Fibroblast of mammary gland (primary cell): Measurements from ENCODE around the gene PRSS27.

Experiments used
- DNase-seq: peaks from one replicate; pipeline ENCODE4 v3.0.0-alpha.2; 2010; ENCODE audit warnings: low read depth
- H3K4me3 ChIP-seq: 2 replicates; pipeline ENCODE4 v1.5.1; 2011; ENCODE audit warnings: low read depth, mild to moderate bottlenecking, low read length, moderate library complexity; ENCODE audit not compliant: control insufficient read depth
- TF ChIP-seq, protein P1 (sequence below): conservative IDR thresholded peaks from 2 replicates; pipeline ENCODE4 v1.5.1; 2011; ENCODE audit warnings: low read depth, low read length, inconsistent platforms; ENCODE audit not compliant: control insufficient read depth, insufficient read depth

PRSS27 gene

DNA sequence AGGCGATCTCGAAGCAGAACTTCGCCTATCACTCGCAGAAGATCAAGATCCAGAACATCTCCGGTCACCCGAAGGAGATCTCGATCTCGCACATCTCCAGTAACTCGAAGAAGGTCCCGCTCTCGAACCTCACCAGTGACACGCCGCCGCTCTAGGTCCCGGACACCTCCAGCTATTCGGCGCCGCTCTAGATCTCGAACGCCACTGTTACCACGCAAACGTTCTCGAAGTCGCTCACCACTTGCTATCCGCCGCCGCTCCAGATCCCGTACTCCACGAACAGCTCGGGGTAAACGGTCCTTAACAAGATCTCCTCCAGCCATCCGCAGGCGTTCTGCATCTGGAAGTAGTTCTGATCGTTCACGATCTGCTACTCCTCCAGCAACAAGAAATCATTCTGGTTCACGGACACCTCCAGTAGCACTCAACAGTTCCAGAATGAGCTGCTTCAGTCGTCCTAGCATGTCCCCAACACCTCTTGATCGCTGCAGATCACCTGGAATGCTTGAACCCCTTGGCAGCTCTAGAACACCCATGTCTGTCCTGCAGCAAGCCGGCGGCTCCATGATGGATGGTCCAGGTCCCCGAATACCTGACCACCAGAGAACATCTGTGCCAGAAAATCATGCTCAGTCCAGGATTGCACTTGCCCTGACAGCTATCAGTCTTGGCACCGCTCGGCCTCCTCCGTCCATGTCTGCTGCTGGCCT lies 46.6 kb upstream of the PRSS27 start:
- H3K4me3 ChIP-seq: no peak overlapping the region
- TF ChIP-seq, protein P1, sequence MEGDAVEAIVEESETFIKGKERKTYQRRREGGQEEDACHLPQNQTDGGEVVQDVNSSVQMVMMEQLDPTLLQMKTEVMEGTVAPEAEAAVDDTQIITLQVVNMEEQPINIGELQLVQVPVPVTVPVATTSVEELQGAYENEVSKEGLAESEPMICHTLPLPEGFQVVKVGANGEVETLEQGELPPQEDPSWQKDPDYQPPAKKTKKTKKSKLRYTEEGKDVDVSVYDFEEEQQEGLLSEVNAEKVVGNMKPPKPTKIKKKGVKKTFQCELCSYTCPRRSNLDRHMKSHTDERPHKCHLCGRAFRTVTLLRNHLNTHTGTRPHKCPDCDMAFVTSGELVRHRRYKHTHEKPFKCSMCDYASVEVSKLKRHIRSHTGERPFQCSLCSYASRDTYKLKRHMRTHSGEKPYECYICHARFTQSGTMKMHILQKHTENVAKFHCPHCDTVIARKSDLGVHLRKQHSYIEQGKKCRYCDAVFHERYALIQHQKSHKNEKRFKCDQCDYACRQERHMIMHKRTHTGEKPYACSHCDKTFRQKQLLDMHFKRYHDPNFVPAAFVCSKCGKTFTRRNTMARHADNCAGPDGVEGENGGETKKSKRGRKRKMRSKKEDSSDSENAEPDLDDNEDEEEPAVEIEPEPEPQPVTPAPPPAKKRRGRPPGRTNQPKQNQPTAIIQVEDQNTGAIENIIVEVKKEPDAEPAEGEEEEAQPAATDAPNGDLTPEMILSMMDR: no peak

DNA sequence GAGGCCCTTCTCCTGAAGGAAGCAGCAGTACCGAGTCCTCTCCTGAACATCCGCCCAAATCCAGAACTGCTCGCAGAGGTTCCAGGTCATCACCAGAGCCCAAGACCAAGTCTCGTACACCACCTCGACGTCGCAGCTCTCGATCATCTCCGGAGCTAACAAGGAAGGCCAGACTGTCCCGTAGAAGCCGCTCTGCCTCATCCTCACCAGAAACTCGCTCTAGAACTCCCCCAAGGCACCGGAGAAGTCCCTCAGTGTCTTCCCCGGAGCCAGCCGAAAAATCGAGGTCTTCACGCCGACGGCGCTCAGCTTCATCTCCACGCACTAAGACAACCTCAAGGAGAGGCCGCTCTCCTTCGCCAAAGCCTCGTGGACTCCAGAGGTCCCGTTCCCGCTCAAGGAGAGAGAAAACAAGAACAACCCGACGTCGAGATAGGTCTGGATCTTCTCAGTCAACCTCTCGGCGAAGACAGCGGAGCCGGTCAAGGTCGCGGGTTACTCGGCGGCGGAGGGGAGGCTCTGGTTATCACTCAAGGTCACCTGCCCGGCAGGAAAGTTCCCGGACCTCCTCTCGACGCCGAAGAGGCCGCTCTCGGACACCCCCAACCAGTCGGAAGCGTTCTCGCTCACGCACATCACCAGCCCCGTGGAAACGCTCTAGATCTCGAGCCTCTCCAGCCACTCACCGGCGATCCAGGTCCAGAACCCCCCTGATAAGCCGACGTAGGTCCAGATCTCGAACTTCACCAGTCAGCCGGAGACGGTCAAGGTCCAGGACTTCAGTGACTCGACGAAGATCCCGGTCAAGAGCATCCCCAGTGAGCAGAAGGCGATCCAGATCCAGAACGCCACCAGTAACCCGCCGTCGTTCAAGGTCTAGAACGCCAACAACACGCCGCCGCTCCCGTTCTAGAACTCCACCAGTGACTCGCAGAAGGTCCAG lies 45.7 kb upstream of the PRSS27 start:
- TF ChIP-seq, protein P1: no peak
- no peak for DNase-seq

More for the DNA sequence above, 46.6 kb upstream of the PRSS27 start:
- DNase-seq: no peak

DNA sequence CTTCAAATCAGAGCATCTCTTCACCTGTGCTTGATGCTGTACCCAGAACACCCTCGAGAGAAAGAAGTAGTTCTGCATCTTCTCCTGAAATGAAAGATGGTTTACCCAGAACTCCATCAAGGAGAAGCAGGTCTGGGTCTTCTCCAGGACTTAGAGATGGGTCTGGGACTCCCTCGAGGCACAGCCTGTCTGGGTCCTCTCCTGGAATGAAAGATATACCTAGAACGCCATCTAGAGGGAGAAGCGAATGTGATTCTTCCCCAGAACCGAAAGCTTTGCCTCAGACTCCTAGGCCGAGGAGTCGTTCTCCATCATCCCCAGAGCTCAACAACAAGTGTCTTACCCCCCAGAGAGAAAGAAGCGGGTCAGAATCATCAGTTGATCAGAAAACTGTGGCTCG lies 44.7 kb upstream of the PRSS27 start:
- H3K4me3 ChIP-seq: no peak overlapping the region

More for the DNA sequence above, 45.7 kb upstream of the PRSS27 start:
- H3K4me3 ChIP-seq: no peak overlapping the region

DNA sequence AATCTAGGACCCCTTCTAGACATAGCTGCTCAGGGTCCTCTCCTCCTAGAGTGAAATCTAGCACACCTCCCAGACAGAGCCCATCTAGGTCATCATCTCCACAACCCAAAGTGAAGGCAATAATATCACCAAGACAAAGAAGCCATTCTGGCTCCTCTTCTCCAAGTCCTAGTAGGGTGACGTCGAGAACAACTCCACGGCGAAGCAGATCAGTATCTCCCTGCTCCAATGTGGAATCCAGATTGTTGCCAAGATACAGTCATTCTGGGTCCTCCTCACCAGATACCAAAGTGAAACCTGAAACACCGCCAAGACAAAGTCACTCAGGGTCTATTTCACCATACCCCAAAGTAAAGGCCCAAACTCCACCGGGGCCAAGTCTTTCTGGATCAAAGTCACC lies 43.1 kb upstream of the PRSS27 start:
- H3K4me3 ChIP-seq: no peak overlapping the region
- TF ChIP-seq, protein P1: no peak
- DNase-seq: no peak

More for the DNA sequence above, 44.7 kb upstream of the PRSS27 start:
- TF ChIP-seq, protein P1: no peak
- no peak for DNase-seq

DNA sequence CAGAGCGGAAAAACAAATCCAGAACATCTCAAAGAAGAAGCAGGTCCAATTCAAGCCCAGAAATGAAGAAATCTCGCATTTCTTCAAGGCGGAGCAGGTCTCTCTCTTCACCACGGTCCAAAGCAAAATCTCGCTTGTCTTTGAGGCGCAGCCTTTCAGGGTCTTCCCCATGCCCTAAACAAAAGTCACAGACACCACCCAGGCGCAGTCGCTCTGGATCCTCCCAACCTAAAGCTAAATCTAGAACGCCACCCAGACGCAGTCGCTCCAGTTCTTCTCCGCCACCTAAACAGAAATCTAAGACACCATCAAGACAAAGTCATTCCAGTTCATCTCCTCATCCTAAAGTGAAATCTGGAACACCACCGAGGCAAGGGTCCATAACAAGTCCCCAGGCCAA lies 42.7 kb upstream of the PRSS27 start:
- H3K4me3 ChIP-seq: no peak overlapping the region
- TF ChIP-seq, protein P1: no peak
- DNase-seq: no peak

DNA sequence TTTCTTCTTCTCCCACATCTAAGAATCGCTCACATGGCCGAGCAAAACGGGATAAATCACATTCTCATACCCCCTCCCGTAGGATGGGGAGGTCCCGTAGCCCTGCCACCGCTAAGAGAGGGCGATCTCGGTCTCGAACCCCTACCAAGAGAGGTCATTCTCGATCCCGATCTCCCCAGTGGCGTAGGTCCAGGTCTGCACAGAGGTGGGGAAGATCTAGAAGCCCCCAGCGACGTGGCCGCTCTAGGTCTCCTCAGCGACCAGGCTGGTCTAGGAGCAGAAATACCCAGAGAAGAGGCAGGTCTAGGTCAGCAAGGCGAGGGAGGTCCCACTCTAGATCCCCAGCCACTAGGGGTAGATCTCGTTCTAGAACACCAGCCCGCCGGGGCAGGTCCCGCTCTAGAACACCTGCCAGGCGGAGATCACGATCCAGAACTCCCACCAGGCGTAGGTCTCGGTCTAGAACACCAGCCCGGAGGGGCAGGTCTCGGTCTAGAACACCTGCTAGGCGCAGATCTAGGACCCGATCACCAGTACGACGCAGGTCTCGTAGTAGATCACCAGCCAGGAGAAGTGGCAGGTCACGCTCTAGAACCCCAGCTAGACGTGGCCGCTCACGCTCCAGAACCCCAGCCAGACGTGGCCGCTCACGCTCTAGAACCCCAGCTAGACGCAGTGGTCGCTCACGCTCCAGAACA lies 42.0 kb upstream of the PRSS27 start:
- no peak overlapping the region for H3K4me3 ChIP-seq
- no peak for DNase-seq
- TF ChIP-seq, protein P1: no peak
